Urothelium cell line (cell line): ENCODE results near the gene ATP5MG.
"Not testable (repeated sequence)": the region's sequence is repeated elsewhere in the genome, so short reads cannot be mapped to it uniquely, and the experiment has no call there.

Source experiments
- DNase-seq: peaks from one replicate; pipeline ENCODE4 v3.0.0; 2011; ENCODE audit warnings: low spot score, mixed read lengths
- FAIRE-seq: peaks from 2 replicates; lab custom pipeline; 2011; peaks lifted over from hg19 to GRCh38; lab: Jason Lieb, UNC

The ATP5MG gene, protein sequence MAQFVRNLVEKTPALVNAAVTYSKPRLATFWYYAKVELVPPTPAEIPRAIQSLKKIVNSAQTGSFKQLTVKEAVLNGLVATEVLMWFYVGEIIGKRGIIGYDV

DNA sequence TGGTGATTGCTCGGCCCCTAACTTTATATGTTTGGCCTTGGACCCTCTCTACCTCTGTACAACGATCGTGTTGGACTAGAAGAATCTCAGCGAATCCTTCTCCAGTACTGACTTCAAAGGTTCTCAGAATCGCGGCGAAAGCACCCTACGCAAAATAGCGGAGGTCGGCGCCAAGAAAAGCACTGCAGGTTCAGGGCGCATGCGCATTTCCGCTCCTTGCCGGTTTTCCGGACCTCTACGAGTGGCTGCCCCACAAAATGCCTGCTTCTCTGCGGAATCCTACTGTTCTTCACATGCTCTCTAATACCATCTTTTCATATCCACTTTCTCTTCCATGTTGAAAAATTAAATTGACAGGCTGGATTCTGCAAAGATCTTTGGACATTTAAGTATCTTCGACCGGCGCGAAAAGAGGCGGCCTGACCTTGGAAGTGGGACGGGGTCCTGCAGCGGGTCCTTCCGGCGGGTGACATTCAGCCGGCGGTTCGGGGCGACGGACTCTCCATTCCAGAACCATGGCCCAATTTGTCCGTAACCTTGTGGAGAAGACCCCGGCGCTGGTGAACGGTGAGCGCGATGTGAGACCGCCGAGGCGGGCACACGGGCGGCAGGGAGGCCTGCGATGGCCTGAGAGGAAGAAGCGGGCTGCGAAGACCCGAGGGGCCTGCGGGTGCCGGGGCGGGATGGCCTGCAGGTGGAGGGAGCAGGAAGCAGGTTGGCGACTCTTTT, at the start of gene ATP5MG:
Gene ATP5MG (plus strand): TSS at position 456 of the 729 bp plus-strand sequence. CDS start 60 bp downstream, at position 516.
- DNase-seq (peak; percentile 82), FAIRE-seq (no peak)

- FAIRE-seq (no peak), DNase-seq (no peak)
Observed at GRCh38 chr11:118353084-118353710, 48.2 kb upstream of the ATP5MG start.

DNA sequence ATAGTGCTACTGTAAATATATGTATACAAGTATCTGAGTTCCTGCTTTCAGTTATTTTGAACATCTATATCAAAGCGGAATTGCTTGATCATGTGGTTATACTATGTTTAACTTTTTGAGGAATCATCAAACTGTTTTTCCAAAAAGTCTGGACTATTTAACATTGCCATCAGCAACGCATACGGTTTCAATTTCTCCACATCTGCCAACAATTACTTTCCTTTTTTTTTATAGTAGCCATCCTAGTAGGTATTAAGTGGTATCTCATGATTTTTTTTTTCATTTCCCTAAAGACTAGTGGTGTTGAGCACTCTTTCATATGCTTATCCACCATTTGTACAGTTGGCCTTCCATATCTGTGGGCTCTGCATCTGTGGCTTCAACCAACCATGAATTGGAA, 43.3 kb upstream of the ATP5MG start:
- DNase-seq, result no peak
- no peak for FAIRE-seq

- DNase-seq (peak; percentile 85), FAIRE-seq (no peak)
Observed at GRCh38 chr11:118359295-118359958, 42.0 kb upstream of the ATP5MG start, which contains the start of gene UBE4A. TSS of gene UBE4A (plus strand) at chr11:118359600. CDS start at chr11:118365081, 5,481 bp downstream.

GRCh38 chr11:118364956-118365615, 36.3 kb upstream of the ATP5MG start:
- FAIRE-seq (no peak), DNase-seq (no peak)

- no peak for FAIRE-seq
- DNase-seq, result no peak
Observed at GRCh38 chr11:118366287-118366686, 35.1 kb upstream of the ATP5MG start.

GRCh38 chr11:118370774-118371173, 30.6 kb upstream of the ATP5MG start:
- no peak for FAIRE-seq

DNA sequence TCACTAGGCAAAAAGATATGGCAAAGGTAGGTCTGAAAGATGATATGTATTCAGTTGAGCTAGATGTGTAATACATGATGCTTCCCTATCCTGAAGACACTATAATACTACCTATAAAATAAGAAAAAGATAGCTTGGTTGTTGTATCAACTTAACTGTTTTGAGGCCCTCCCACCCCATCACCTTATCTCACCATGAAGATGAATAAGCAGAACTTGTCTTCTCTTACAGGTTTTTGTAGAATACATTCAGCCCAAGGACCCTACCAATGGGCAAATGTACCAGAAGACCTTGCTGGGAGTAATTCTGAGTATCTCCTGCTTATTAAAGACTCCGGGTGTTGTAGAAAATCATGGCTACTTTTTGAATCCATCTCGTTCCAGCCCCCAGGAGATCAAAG, 28.1 kb upstream of the ATP5MG start:
- FAIRE-seq, result no peak
- DNase-seq, result no peak

More at GRCh38 chr11:118370774-118371173, 30.6 kb upstream of the ATP5MG start:
- no peak for DNase-seq

DNA sequence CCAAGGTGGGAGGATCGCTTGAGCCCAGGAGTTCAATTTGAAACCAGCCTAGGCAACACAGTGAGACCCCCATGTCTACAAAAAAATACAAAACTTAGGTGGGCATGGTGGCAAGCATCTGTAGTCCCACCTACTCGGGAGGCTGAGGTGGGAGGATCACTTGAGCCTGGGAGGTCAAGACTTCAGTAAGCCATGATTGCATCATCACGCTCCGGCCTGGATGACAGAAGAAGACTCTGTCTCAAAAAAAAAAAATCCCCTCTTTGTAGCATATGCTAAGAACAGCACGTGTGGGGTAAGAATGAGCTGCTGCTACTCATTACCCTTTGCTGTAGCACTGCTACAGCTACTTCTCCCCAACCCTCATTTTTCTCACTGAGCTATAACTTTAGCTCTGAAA, 27.5 kb upstream of the ATP5MG start:
- no peak for DNase-seq
- no peak for FAIRE-seq

DNA sequence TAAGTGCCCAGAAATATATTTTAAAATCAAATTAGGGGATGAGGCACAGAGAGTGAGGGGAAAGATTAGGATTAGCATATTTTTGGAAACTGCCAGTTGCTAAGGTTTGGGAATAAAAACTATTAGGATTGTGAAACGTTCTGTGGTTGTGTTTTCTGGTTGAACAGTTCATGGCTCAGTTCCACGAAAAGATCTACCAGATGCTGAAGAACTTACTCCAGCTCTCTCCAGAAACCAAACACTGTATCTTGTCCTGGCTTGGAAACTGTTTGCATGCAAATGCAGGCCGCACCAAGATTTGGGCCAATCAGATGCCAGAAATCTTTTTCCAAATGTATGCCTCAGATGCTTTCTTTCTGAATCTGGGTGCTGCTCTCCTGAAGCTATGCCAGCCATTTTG, 26.7 kb upstream of the ATP5MG start:
- FAIRE-seq (no peak), DNase-seq (no peak)

GRCh38 chr11:118375978-118376377, 25.4 kb upstream of the ATP5MG start:
- no peak for FAIRE-seq

GRCh38 chr11:118379497-118379896, 21.9 kb upstream of the ATP5MG start:
- FAIRE-seq (no peak), DNase-seq (no peak)

More at GRCh38 chr11:118375978-118376377, 25.4 kb upstream of the ATP5MG start:
- DNase-seq, result no peak

DNA sequence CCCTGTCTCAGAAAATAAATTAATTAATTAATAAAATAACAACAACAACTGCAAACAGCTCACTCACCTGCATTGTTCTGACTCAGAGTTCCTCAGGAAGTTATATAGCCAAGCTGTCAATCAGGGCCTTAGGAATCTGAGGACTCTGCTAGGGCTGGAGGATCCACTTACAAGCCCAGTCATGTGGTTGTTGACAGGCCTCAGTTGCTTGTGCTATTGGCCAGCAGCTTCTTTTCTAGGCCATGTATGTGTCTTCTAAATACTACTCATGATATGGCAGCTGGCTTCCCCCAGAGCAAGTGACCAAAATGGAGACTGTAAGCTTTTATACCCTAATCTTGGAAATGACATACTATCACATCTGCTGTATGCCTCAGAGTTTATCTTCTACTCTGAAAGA, 20.8 kb upstream of the ATP5MG start:
- DNase-seq (no peak), FAIRE-seq (no peak)

DNA sequence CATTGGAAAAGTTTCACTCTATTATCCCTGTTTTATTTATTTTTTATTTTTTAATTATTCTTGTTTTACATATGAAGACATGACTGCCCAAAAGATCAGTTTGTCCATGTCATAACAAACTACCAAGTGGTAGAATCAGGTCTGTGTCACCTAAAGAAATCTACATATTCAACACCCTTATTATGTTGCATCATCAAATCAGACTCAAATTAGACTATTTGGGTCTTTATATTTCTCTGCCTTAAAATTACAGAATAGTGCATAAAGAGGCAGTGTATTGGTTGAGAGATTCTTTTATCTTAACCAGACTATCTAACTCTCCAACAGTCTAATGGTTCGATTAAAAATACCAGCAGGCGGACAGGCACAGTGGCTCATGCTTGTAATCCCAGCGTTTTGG, 18.5 kb upstream of the ATP5MG start:
- FAIRE-seq (no peak), DNase-seq (no peak)

DNA sequence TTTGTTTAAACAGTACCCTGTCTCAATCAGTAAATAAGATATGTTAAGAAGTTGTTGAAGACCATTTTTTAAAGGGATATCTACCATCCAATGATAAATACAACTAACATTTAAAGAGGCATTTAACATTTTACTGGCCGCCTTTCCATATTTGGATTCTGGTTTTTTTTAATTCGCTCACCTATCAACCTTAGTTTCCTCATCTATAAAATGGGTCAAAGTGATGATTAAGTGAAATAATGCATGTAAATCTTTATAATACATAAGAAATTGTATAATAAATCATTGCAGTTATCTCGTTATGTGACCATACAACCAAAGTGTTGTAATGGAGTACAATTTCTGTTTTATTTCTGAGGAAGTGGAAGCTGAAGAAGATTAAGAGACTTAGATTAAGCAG, 17.7 kb upstream of the ATP5MG start:
- FAIRE-seq, result no peak
- DNase-seq, result no peak

- no peak for DNase-seq
- FAIRE-seq, result no peak
Observed at GRCh38 chr11:118396097-118396501, 5.3 kb upstream of the ATP5MG start.

DNA sequence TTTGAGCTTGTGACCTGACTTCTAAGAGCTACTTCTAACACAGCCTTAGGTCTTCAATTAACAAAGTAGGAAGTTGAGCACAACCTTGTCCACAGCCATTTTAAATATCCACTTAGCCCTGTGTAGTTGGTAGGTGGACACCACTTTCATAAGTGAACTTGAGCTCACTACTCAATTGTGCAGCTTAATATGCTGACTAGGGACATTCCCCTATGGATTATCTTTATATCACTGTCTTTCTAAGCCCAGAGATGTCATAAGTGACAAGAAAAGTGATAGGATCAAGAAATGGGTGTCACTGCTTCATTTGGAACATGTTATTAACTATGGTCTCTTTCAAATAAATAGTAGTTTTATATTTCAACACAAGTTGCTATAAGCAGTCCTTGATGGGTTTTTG, 4.0 kb upstream of the ATP5MG start:
- DNase-seq (no peak), FAIRE-seq (no peak)

GRCh38 chr11:118398791-118399559, 2.4 kb upstream of the ATP5MG start:
- FAIRE-seq, result no peak
- DNase-seq, result no peak

DNA sequence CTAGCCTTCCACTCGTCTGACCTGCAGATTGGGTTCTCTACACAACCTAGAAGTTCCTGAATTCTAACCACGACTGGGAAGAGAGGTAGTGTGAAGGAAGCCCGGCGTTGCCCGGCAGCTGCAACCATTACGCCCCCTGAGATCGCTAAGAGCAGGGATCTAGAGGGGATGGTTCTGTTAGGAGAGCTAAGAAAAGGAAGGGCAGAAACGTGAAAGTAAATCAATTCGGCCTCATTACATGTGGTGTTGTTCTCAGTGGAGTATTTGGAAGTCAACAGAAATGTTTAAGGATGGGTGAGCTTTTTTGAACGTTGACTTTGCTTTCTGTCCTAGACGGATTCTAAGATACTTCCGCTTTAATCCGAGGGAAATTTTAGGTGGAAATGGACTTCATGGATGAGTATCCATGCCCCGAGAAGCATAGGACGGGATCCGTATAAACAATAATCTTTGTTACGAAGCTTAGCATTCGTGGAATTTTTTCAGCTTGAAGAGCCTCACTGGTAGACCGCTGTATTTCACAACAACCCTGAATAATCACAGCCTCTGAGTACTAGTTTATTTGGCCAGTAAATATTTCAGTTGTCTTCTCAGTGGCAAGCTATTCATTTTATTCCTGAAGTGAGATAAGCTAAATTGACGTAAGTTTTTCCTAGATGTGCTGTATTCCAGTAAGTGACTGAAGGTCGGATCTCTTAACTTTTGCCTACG, 629 bp downstream of the ATP5MG start:
- no peak for FAIRE-seq
- DNase-seq, result no peak

GRCh38 chr11:118402594-118402993, 1.2 kb downstream of the ATP5MG start:
- DNase-seq, FAIRE-seq: not testable (repeated sequence)
